Neural cell (in vitro differentiated cells): ENCODE results near the gene SUMO3. TPM values are rescaled to one million over a fixed set of nuclear protein-coding genes. Genes with fewer than 3 reads are reported as not detected.

ENCODE experiments used
- H2AFZ ChIP-seq: fragments of 200-600, 300-800 bp; sonication (generic), shearing (Covaris generic); 2 replicates; pipeline ENCODE4 v1.6.0; 2014; ENCODE audit warnings: low read depth, mild to moderate bottlenecking, antibody characterized with exemption, low read length, moderate library complexity
- H3F3A ChIP-seq: fragments of 200-600 bp; shearing (Covaris generic); 2 replicates; pipeline ENCODE4 v1.6.1; 2016; ENCODE audit warnings: mild to moderate bottlenecking, moderate library complexity, mixed read lengths, antibody characterized with exemption, low read length; ENCODE audit not compliant: insufficient read depth, poor library complexity, severe bottlenecking
- H3K27ac ChIP-seq: fragments of 200-600, 300-800 bp; sonication (generic), shearing (Covaris generic); 2 replicates; pipeline ENCODE4 v1.5.1; 2014; ENCODE audit warnings: mild to moderate bottlenecking, low read length, moderate library complexity
- H3K27me3 ChIP-seq: fragments of 300-800, 200-600 bp; sonication (generic), shearing (Covaris generic); 2 replicates; pipeline ENCODE4 v1.6.0; 2014; ENCODE audit warnings: mild to moderate bottlenecking, low read depth, low read length, moderate library complexity; ENCODE audit not compliant: insufficient read depth
- H3K36me3 ChIP-seq: fragments of 300-800, 200-600 bp; sonication (generic), shearing (Covaris generic); 2 replicates; pipeline ENCODE4 v1.5.1; 2014; ENCODE audit warnings: mild to moderate bottlenecking, antibody characterized with exemption, low read length, moderate library complexity; ENCODE audit not compliant: insufficient read depth
- H3K4me2 ChIP-seq: fragments of 300-800, 200-600 bp; sonication (generic), shearing (Covaris generic); 2 replicates; pipeline ENCODE4 v1.6.0; 2014; ENCODE audit warnings: mild to moderate bottlenecking, low read length
- H3K4me3 ChIP-seq: fragments of 300-800, 200-600 bp; sonication (generic), shearing (Covaris generic); 2 replicates; pipeline ENCODE4 v1.5.1; 2014; ENCODE audit warnings: mild to moderate bottlenecking, low read length, moderate library complexity
- H3K79me2 ChIP-seq: fragments of 200-600 bp; shearing (Covaris generic); replicated peaks from 2 replicates; pipeline ENCODE4 v1.6.0; 2014; ENCODE audit warnings: mild to moderate bottlenecking, low read length, moderate library complexity; ENCODE audit not compliant: insufficient read depth
- H3K9ac ChIP-seq: fragments of 300-800, 200-600 bp; sonication (generic), shearing (Covaris generic); 2 replicates; pipeline ENCODE4 v1.6.1; 2016; ENCODE audit warnings: mild to moderate bottlenecking, low read length, mixed read lengths
- H3K9me2 ChIP-seq: fragments of 200-600 bp; shearing (Covaris generic); 2 replicates; pipeline ENCODE4 v1.6.1; 2016; ENCODE audit warnings: mild to moderate bottlenecking, low read length, mixed read lengths; ENCODE audit not compliant: insufficient read depth
- H3K9me3 ChIP-seq: fragments of 200-600, 300-800 bp; sonication (generic), shearing (Covaris generic); 2 replicates; pipeline ENCODE4 v1.6.1; 2016; ENCODE audit warnings: mild to moderate bottlenecking, mixed run types, low read length, moderate library complexity, mixed read lengths
- H4K20me1 ChIP-seq: fragments of 200-600 bp; shearing (Covaris generic); 2 replicates; pipeline ENCODE4 v1.6.1; 2016; ENCODE audit warnings: mild to moderate bottlenecking, mixed run types; ENCODE audit not compliant: insufficient read depth
- CTCF ChIP-seq: fragments of 450-650 bp; IDR thresholded peaks from 2 replicates; pipeline ENCODE4 v1.5.1; 2014; ENCODE audit warnings: antibody characterized with exemption, mild to moderate bottlenecking, moderate library complexity; ENCODE audit not compliant: poor library complexity, severe bottlenecking
- EP300 ChIP-seq: fragments of 450-650 bp; conservative IDR thresholded peaks from 2 replicates; pipeline ENCODE4 v1.6.1; 2014; ENCODE audit warnings: antibody characterized with exemption, mild to moderate bottlenecking, moderate library complexity; ENCODE audit not compliant: poor library complexity, severe bottlenecking
- EZH2 ChIP-seq: fragments of 200-600, 300-800 bp; shearing (Covaris generic), sonication (generic); IDR thresholded peaks from 2 replicates; pipeline ENCODE4 v1.6.1; 2014; ENCODE audit warnings: antibody characterized with exemption, low read length, borderline replicate concordance, mild to moderate bottlenecking; ENCODE audit not compliant: insufficient read depth, poor library complexity, severe bottlenecking
- MXI1 ChIP-seq: fragments of 450-650 bp; conservative IDR thresholded peaks from 2 replicates; pipeline ENCODE4 v1.6.1; 2014; ENCODE audit warnings: antibody characterized with exemption, mild to moderate bottlenecking; ENCODE audit not compliant: poor library complexity, severe bottlenecking
- POLR2AphosphoS5 ChIP-seq: IDR thresholded peaks from 2 replicates; pipeline ENCODE4 v1.6.1; 2012
- RAD21 ChIP-seq: fragments of 450-650 bp; conservative IDR thresholded peaks from 2 replicates; pipeline ENCODE4 v1.6.1; 2014; ENCODE audit warnings: antibody characterized with exemption, mild to moderate bottlenecking, moderate library complexity
- REST ChIP-seq: IDR thresholded peaks from 2 replicates; pipeline ENCODE4 v1.6.1; 2012; ENCODE audit warnings: borderline replicate concordance
- SMC3 ChIP-seq: fragments of 450-650 bp; conservative IDR thresholded peaks from 2 replicates; pipeline ENCODE4 v1.6.1; 2014; ENCODE audit warnings: antibody characterized with exemption, mild to moderate bottlenecking, moderate library complexity; ENCODE audit not compliant: poor library complexity
- TAF1 ChIP-seq: IDR thresholded peaks from 2 replicates; pipeline ENCODE4 v1.6.1; 2012; ENCODE audit warnings: low read depth
- polyA plus RNA-seq: library from polyadenylated mRNA; depleted of rRNA; stranded (reverse); fragments of >200 nt; gene quantifications from 2 replicates; pipeline ENCODE4 v1.2.3, GENCODE V29; 2014

Gene SUMO3
- polyA plus RNA-seq, 1 donor from 2014 or later = 113 TPM

GRCh38 chr21:44760376-44760775 is 57.5 kb downstream of the SUMO3 start:
- H3K4me2 ChIP-seq = no peak overlapping the region
- H4K20me1 ChIP-seq = no peaks in the 10 kb centered on the region
- no peak overlapping the region for H3K27ac ChIP-seq
- H3K36me3 ChIP-seq = no peaks in the 10 kb centered on the region
- H3K4me3 ChIP-seq = no peak overlapping the region
- H3K9ac ChIP-seq = no peak overlapping the region
- TF ChIP-seq EP300 (no peak), REST (no peak), RAD21 (no peak), POLR2AphosphoS5 (no peak), CTCF (no peak), EZH2 (no peak), MXI1 (no peak), SMC3 (no peak), TAF1 (no peak)
- H3K27me3 ChIP-seq = no peaks in the 10 kb centered on the region
- H2AFZ ChIP-seq = no peak overlapping the region
- H3K9me2 ChIP-seq = no peaks in the 10 kb centered on the region
- H3F3A ChIP-seq = no peaks in the 10 kb centered on the region
- no peaks in the 10 kb centered on the region for H3K79me2 ChIP-seq
- no peaks in the 10 kb centered on the region for H3K9me3 ChIP-seq

GRCh38 chr21:44759628-44760285 is 58.1 kb downstream of the SUMO3 start:
- H3K9ac ChIP-seq = no peak overlapping the region
- no peaks in the 10 kb centered on the region for H3K36me3 ChIP-seq
- H3F3A ChIP-seq = no peaks in the 10 kb centered on the region
- H3K27me3 ChIP-seq = no peaks in the 10 kb centered on the region
- no peaks in the 10 kb centered on the region for H3K9me2 ChIP-seq
- no peak overlapping the region for H3K4me2 ChIP-seq
- H3K4me3 ChIP-seq = no peak overlapping the region
- no peaks in the 10 kb centered on the region for H3K79me2 ChIP-seq
- no peak overlapping the region for H2AFZ ChIP-seq
- no peak overlapping the region for H3K27ac ChIP-seq
- H3K9me3 ChIP-seq = no peaks in the 10 kb centered on the region
- no peaks in the 10 kb centered on the region for H4K20me1 ChIP-seq
- TF ChIP-seq CTCF = no peak
- TF ChIP-seq MXI1 = no peak
- no peak for TF ChIP-seq TAF1
- no peak for TF ChIP-seq POLR2AphosphoS5
- TF ChIP-seq EZH2 = no peak
- no peak for TF ChIP-seq EP300
